ENCODE measurements around the gene AFF4. TPM values are rescaled to one million over a fixed set of nuclear protein-coding genes. Genes with fewer than 3 reads are reported as not detected.
A peak's percentile ranks its signal among the peaks of the same experiment; 100 is the strongest.

AFF4 gene
- total and polyA plus RNA-seq, 9 of the 15 experiments (the other 6 are each of a cell fraction or from before 2014, with no cell fraction given) = 1.7 to 25.8 (median 17.9) TPM

DNA sequence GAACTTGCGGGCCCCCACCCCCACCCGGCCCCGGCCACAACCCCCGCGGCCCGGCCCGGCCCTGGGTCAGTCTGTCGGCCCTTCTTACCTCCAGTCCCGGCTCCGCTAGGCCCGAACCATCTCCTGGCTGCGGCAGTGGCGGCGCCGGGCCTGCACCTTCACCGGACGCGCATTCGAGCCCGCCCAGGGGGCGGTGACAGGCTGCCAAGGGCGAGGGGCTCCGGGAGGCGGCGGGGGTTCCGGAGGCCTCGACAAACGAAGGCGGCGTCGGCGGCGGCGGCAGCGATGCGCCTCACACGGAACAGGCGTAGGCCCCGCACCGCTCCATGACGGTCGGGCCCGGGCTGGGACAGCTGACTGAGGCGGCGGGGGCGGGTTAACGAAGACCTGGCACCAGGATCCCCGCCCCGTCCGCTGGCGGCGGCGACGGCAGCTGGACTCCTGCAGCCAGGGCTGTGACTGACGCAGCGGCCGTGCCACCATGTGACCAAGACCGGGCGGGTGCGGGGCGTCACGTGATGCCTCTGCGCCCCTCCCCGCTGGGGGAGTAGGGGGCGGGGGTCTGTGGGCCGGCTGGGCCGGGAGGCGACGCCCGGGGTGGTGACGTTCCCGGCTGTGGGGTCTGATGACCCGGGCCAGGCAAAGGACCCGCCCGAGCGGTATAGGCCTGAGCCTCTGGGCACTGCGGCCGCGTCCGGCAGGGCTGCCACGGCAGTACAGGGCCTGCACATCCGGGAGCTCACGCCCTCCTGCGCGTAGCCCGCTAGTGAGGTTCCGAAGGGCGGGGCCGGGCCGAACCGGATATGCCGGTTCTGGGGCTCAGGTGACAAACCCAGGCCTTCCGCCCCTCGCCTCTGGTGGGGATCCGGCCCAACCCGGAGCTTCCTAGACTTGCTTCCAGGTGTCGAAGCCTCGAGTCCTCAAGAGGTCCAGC is at the start of gene AFF4 (continued):
- no peak for TF ChIP-seq SMARCE1 (IDR thresholded peaks at IDR 0.05)
- TF ChIP-seq, protein P1, sequence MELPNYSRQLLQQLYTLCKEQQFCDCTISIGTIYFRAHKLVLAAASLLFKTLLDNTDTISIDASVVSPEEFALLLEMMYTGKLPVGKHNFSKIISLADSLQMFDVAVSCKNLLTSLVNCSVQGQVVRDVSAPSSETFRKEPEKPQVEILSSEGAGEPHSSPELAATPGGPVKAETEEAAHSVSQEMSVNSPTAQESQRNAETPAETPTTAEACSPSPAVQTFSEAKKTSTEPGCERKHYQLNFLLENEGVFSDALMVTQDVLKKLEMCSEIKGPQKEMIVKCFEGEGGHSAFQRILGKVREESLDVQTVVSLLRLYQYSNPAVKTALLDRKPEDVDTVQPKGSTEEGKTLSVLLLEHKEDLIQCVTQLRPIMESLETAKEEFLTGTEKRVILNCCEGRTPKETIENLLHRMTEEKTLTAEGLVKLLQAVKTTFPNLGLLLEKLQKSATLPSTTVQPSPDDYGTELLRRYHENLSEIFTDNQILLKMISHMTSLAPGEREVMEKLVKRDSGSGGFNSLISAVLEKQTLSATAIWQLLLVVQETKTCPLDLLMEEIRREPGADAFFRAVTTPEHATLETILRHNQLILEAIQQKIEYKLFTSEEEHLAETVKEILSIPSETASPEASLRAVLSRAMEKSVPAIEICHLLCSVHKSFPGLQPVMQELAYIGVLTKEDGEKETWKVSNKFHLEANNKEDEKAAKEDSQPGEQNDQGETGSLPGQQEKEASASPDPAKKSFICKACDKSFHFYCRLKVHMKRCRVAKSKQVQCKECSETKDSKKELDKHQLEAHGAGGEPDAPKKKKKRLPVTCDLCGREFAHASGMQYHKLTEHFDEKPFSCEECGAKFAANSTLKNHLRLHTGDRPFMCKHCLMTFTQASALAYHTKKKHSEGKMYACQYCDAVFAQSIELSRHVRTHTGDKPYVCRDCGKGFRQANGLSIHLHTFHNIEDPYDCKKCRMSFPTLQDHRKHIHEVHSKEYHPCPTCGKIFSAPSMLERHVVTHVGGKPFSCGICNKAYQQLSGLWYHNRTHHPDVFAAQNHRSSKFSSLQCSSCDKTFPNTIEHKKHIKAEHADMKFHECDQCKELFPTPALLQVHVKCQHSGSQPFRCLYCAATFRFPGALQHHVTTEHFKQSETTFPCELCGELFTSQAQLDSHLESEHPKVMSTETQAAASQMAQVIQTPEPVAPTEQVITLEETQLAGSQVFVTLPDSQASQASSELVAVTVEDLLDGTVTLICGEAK (IDR thresholded peaks at IDR 0.05) = peak; percentile 83
- TF ChIP-seq, protein P1 (CRISPR knock-in tag; IDR thresholded peaks at IDR 0.05) = no peak
- TF ChIP-seq ZNF699 (CRISPR knock-in tag; IDR thresholded peaks at IDR 0.05; ENCODE audit: insufficient replicate concordance) = no peak
- TF ChIP-seq ZNF282 (CRISPR knock-in tag; IDR thresholded peaks at IDR 0.05) = no peak; the same call in 1 of the 2 replicates
- no peak for TF ChIP-seq MCM3 (IDR thresholded peaks at IDR 0.05)
- no peak for TF ChIP-seq ZNF143 (CRISPR knock-in tag; IDR thresholded peaks at IDR 0.05)
- peak; percentile 20 to 90; a peak in 2 of 4 replicates for TF ChIP-seq ZNF639 (CRISPR knock-in tag; conservative IDR thresholded peaks at IDR 0.05 in 1 of 2, IDR thresholded peaks at IDR 0.05 in 1 of 2)
- TF ChIP-seq, protein P2, sequence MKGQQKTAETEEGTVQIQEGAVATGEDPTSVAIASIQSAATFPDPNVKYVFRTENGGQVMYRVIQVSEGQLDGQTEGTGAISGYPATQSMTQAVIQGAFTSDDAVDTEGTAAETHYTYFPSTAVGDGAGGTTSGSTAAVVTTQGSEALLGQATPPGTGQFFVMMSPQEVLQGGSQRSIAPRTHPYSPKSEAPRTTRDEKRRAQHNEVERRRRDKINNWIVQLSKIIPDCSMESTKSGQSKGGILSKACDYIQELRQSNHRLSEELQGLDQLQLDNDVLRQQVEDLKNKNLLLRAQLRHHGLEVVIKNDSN (CRISPR knock-in tag; IDR thresholded peaks at IDR 0.05) = peak; percentile 100
- TF ChIP-seq ZNF584 (CRISPR knock-in tag; IDR thresholded peaks at IDR 0.05; ENCODE audit: low read depth) = no peak
- TF ChIP-seq ZNF668 (CRISPR knock-in tag; IDR thresholded peaks at IDR 0.05) = no peak
- no peak; the same call in 1 of the 2 replicates for TF ChIP-seq LEF1 (IDR thresholded peaks at IDR 0.05)
- TF ChIP-seq CEBPB (tag; IDR thresholded peaks at IDR 0.05) = no peak
- peak; percentile 60; the same call in 1 of the 2 replicates for TF ChIP-seq PRMT5 (CRISPR knock-in tag; IDR thresholded peaks at IDR 0.05)
- TF ChIP-seq ZNF124 (CRISPR knock-in tag; IDR thresholded peaks at IDR 0.05) = no peak
- no peak for TF ChIP-seq CEBPG (CRISPR knock-in tag; IDR thresholded peaks at IDR 0.05)
- no peak for TF ChIP-seq CEBPG (tag; conservative IDR thresholded peaks at IDR 0.05 in 1 of 2, IDR thresholded peaks at IDR 0.05 in 1 of 2)

Data from K562 (cell line).